Neural cell (in vitro differentiated cells): ENCODE data around the gene ST6GAL1.

Experiments
- EP300 ChIP-seq: fragments of 450-650 bp; conservative IDR thresholded peaks from 2 replicates; pipeline ENCODE4 v1.6.1; 2014; ENCODE audit warnings: antibody characterized with exemption, mild to moderate bottlenecking, moderate library complexity; ENCODE audit not compliant: poor library complexity, severe bottlenecking
- EZH2 ChIP-seq: fragments of 200-600, 300-800 bp; shearing (Covaris generic), sonication (generic); IDR thresholded peaks from 2 replicates; pipeline ENCODE4 v1.6.1; 2014; ENCODE audit warnings: antibody characterized with exemption, low read length, borderline replicate concordance, mild to moderate bottlenecking; ENCODE audit not compliant: insufficient read depth, poor library complexity, severe bottlenecking
- MXI1 ChIP-seq: fragments of 450-650 bp; conservative IDR thresholded peaks from 2 replicates; pipeline ENCODE4 v1.6.1; 2014; ENCODE audit warnings: antibody characterized with exemption, mild to moderate bottlenecking; ENCODE audit not compliant: poor library complexity, severe bottlenecking
- POLR2AphosphoS5 ChIP-seq: IDR thresholded peaks from 2 replicates; pipeline ENCODE4 v1.6.1; 2012
- SMC3 ChIP-seq: fragments of 450-650 bp; conservative IDR thresholded peaks from 2 replicates; pipeline ENCODE4 v1.6.1; 2014; ENCODE audit warnings: antibody characterized with exemption, mild to moderate bottlenecking, moderate library complexity; ENCODE audit not compliant: poor library complexity
- TF ChIP-seq, protein P1 (sequence below): fragments of 450-650 bp; IDR thresholded peaks from 2 replicates; pipeline ENCODE4 v1.5.1; 2014; ENCODE audit warnings: antibody characterized with exemption, mild to moderate bottlenecking, moderate library complexity; ENCODE audit not compliant: poor library complexity, severe bottlenecking
- TF ChIP-seq, protein P2 (sequence below): IDR thresholded peaks from 2 replicates; pipeline ENCODE4 v1.6.1; 2012; ENCODE audit warnings: borderline replicate concordance

DNA sequence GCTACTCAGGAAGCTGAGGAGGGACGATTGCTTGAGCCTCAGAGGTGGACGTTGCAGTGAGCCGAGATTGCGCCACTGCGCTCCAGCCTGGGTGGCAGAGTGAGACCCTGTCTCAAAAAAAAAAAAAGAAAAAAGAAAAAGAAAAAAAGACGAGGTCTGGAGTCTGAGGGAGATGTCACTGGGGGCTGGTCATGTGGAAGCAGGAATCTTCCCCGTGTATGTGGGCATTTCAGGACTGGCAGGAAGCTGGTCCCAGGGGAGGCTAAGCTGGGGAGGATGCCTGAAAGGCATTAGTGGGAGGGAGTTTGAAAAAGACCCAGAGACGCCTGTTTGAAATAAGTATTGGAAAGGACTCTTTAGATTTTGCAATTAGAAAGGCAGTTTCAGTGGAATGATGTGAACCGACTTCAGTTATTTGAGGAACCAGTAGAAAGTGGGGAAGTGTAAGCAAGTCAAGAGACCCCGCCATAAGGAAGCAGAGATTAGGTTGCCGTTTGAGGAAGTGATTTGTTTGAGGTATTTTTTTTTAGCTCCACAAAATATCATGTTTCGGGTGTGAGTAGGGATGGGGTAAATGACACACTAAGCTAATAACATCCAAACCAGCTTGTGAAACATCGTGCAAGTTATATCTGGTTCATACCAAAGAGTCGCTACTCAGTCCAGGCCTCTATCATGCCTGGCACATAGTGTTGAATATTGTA lies 55.5 kb downstream of the ST6GAL1 start:
- TF ChIP-seq, protein P1, sequence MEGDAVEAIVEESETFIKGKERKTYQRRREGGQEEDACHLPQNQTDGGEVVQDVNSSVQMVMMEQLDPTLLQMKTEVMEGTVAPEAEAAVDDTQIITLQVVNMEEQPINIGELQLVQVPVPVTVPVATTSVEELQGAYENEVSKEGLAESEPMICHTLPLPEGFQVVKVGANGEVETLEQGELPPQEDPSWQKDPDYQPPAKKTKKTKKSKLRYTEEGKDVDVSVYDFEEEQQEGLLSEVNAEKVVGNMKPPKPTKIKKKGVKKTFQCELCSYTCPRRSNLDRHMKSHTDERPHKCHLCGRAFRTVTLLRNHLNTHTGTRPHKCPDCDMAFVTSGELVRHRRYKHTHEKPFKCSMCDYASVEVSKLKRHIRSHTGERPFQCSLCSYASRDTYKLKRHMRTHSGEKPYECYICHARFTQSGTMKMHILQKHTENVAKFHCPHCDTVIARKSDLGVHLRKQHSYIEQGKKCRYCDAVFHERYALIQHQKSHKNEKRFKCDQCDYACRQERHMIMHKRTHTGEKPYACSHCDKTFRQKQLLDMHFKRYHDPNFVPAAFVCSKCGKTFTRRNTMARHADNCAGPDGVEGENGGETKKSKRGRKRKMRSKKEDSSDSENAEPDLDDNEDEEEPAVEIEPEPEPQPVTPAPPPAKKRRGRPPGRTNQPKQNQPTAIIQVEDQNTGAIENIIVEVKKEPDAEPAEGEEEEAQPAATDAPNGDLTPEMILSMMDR = no peak
- TF ChIP-seq SMC3 = no peak
- no peak for TF ChIP-seq EZH2
- TF ChIP-seq MXI1 = no peak
- TF ChIP-seq, protein P2, sequence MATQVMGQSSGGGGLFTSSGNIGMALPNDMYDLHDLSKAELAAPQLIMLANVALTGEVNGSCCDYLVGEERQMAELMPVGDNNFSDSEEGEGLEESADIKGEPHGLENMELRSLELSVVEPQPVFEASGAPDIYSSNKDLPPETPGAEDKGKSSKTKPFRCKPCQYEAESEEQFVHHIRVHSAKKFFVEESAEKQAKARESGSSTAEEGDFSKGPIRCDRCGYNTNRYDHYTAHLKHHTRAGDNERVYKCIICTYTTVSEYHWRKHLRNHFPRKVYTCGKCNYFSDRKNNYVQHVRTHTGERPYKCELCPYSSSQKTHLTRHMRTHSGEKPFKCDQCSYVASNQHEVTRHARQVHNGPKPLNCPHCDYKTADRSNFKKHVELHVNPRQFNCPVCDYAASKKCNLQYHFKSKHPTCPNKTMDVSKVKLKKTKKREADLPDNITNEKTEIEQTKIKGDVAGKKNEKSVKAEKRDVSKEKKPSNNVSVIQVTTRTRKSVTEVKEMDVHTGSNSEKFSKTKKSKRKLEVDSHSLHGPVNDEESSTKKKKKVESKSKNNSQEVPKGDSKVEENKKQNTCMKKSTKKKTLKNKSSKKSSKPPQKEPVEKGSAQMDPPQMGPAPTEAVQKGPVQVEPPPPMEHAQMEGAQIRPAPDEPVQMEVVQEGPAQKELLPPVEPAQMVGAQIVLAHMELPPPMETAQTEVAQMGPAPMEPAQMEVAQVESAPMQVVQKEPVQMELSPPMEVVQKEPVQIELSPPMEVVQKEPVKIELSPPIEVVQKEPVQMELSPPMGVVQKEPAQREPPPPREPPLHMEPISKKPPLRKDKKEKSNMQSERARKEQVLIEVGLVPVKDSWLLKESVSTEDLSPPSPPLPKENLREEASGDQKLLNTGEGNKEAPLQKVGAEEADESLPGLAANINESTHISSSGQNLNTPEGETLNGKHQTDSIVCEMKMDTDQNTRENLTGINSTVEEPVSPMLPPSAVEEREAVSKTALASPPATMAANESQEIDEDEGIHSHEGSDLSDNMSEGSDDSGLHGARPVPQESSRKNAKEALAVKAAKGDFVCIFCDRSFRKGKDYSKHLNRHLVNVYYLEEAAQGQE = no peak
- TF ChIP-seq POLR2AphosphoS5 = no peak
- TF ChIP-seq EP300 = no peak
